ENCODE data around the gene STAT5B. TPM values are rescaled to one million over a fixed set of nuclear protein-coding genes. Genes with fewer than 3 reads are reported as not detected.

The STAT5B gene
- 41.2 and 44.1 TPM in 2 replicates for total RNA-seq

GRCh38 chr17:42276359-42276608 is at the start of gene STAT5B:
STAT5B (minus strand) TSS chr17:42276391; CDS start chr17:42232127, 44,264 bp downstream.

GRCh38 chr17:42287977-42288802 is 12.0 kb upstream of the STAT5B start, which contains the start of gene STAT5A:
STAT5A (plus strand) TSS chr17:42288498; CDS start chr17:42289412, 914 bp downstream.

GRCh38 chr17:42193969-42194899 is 82.0 kb downstream of the STAT5B start, which contains the start of gene GHDC:
GHDC (minus strand) TSS chr17:42194494; CDS start chr17:42193581, 913 bp downstream.

GRCh38 chr17:42184713-42185620 is 91.2 kb downstream of the STAT5B start, which contains the start of gene HCRT:
HCRT (minus strand) TSS chr17:42185452; CDS start chr17:42185365, 87 bp downstream.

GRCh38 chr17:42180922-42181850 is 95.0 kb downstream of the STAT5B start, which contains the start of gene KCNH4:
KCNH4 (minus strand) TSS chr17:42181142; CDS start chr17:42180945, 197 bp downstream.

Other genes starting within 250 kb of the STAT5B start
- 0.29 and 0.33 TPM in 2 replicates for gene C17orf113, start 225.8 kb downstream of the STAT5B start, total RNA-seq
- not detected in 2 replicates for gene ZNF385C, start 177.9 kb downstream of the STAT5B start, total RNA-seq
- 2.6 and 3.4 TPM in 2 replicates for gene DHX58, start 163.7 kb downstream of the STAT5B start, total RNA-seq
- gene KAT2A, start 155.0 kb downstream of the STAT5B start, total RNA-seq: 15.5 and 16.0 TPM in 2 replicates
- gene HSPB9, start 153.6 kb downstream of the STAT5B start, total RNA-seq: not detected in 2 replicates
- gene RAB5C, start 121.4 kb downstream of the STAT5B start, total RNA-seq: 187 and 210 TPM in 2 replicates
- under 0.01 TPM in 1 of 2 replicates, not detected in the other for gene KCNH4, start 95.2 kb downstream of the STAT5B start, total RNA-seq
- not detected in 2 replicates for gene HCRT, start 90.9 kb downstream of the STAT5B start, total RNA-seq
- 12.4 and 15.0 TPM in 2 replicates for gene GHDC, start 81.9 kb downstream of the STAT5B start, total RNA-seq
- gene STAT5A, start 12.1 kb upstream of the STAT5B start, total RNA-seq: 30.4 and 52.6 TPM in 2 replicates
- gene STAT3, start 112.1 kb upstream of the STAT5B start, total RNA-seq: 159 and 175 TPM in 2 replicates
- 1,287 and 1,296 TPM in 2 replicates for gene CAVIN1, start 146.9 kb upstream of the STAT5B start, total RNA-seq
- gene ATP6V0A1, start 182.5 kb upstream of the STAT5B start, total RNA-seq: 31.7 and 32.6 TPM in 2 replicates